ENCODE data around the gene FRS2.

The FRS2 gene

DNA sequence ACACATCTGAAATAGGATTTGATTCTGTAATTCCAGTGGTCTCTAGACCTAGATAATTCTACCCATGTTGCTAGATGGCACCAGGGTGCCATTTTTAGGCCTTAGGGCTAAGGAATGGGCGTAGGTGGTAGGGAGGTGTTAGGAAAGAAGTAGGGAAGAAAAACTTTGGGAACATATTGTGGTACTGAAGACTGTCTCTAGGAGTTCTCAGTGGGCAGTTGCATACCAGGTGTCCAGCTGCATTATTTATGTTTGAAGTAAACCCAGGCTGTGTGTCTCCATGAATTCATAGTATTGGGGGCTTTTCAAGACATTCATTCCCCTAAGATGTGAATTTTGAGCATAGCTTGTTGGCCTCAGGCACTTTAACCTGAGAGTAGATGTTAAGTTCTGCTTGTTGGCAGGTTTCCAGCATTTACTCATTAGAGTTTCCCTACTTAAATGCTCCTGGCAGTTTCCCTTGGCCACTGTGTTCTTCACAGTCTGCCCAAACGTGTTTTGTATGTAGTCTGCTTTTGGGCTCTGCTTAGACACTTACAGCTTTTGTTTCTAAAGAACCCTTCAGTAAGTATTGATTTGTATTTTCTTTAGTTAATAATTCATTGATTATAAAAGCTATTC lies 83.5 kb downstream of the FRS2 start:
- Histone ChIP-seq H3K4me1 (ENCODE audit: control insufficient read depth, insufficient read depth, low read length) (no peaks in the 10 kb centered on the region), H3K27me3 (ENCODE audit: control insufficient read depth in 1 of 2, insufficient read depth in 2 of 2, low read length in 2 of 2) (no peaks in the 10 kb centered on the region), H3K9me3 (ENCODE audit: control insufficient read depth in 2 of 2, low read length in 2 of 2) (no peaks in the 10 kb centered on the region), H3K36me3 (ENCODE audit: control insufficient read depth in 2 of 2, insufficient read depth in 2 of 2, low read length in 2 of 2) (no peaks in the 10 kb centered on the region), H3K4me3 (ENCODE audit: low read length in 2 of 2) (no peak overlapping the region), H3K27ac (ENCODE audit: low read length) (no peak overlapping the region), H3K9ac (ENCODE audit: low read length in 2 of 2) (no peak overlapping the region)

DNA sequence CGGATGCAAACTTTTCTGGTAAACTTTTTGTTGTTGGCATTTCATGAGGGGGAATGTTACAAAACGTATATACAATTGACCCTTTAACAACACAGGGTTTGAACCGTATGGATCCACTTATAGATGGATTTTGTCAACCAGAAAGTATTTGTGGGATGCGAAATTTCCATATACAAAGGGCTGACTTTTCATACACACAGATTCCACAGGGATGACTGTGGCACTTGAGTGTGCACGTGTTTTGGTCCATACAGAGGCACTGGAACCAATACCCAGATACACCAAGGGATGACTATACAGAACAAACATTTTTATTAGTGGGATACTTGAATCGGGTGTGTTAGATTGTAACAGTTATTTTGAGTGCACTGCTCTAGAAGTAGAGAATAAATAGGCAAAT lies 85.3 kb downstream of the FRS2 start:
- no peaks in the 10 kb centered on the region for H3K27me3 ChIP-seq (ENCODE audit: control insufficient read depth in 1 of 2, insufficient read depth in 2 of 2, low read length in 2 of 2)
- H3K36me3 ChIP-seq (ENCODE audit: control insufficient read depth in 2 of 2, insufficient read depth in 2 of 2, low read length in 2 of 2), result no peaks in the 10 kb centered on the region
- no peak overlapping the region for H3K4me3 ChIP-seq (ENCODE audit: low read length in 2 of 2)
- H3K9me3 ChIP-seq (ENCODE audit: control insufficient read depth in 2 of 2, low read length in 2 of 2), result no peaks in the 10 kb centered on the region
- H3K9ac ChIP-seq (ENCODE audit: low read length in 2 of 2), result no peak overlapping the region
- no peak overlapping the region for H3K27ac ChIP-seq (ENCODE audit: low read length)
- no peaks in the 10 kb centered on the region for H3K4me1 ChIP-seq (ENCODE audit: control insufficient read depth, insufficient read depth, low read length)

DNA sequence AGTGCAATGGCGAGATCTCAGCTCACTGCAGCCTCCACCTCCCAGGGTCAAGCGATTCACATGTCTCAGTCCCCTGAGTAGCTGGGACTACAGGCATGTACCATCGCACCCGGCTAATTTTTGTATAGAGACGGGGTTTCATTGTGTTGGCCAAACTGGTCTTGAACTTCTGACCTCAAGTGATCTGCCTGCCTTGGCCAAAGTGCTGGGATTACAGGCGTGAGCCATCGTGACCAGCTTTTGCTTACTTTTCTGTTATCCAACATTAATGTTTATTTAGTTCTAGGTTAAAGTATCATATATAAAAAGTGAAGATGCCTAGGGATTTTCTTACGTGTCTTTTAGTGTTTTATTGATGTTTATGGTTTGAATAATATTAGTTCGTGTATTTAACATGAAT lies 86.2 kb downstream of the FRS2 start:
- H3K27ac ChIP-seq (ENCODE audit: low read length), result no peak overlapping the region
- H3K4me3 ChIP-seq (ENCODE audit: low read length in 2 of 2), result no peak overlapping the region
- H3K36me3 ChIP-seq (ENCODE audit: control insufficient read depth in 2 of 2, insufficient read depth in 2 of 2, low read length in 2 of 2), result no peaks in the 10 kb centered on the region
- no peaks in the 10 kb centered on the region for H3K27me3 ChIP-seq (ENCODE audit: control insufficient read depth in 1 of 2, insufficient read depth in 2 of 2, low read length in 2 of 2)
- no peaks in the 10 kb centered on the region for H3K4me1 ChIP-seq (ENCODE audit: control insufficient read depth, insufficient read depth, low read length)
- H3K9me3 ChIP-seq (ENCODE audit: control insufficient read depth in 2 of 2, low read length in 2 of 2), result no peaks in the 10 kb centered on the region
- no peak overlapping the region for H3K9ac ChIP-seq (ENCODE audit: low read length in 2 of 2)

DNA sequence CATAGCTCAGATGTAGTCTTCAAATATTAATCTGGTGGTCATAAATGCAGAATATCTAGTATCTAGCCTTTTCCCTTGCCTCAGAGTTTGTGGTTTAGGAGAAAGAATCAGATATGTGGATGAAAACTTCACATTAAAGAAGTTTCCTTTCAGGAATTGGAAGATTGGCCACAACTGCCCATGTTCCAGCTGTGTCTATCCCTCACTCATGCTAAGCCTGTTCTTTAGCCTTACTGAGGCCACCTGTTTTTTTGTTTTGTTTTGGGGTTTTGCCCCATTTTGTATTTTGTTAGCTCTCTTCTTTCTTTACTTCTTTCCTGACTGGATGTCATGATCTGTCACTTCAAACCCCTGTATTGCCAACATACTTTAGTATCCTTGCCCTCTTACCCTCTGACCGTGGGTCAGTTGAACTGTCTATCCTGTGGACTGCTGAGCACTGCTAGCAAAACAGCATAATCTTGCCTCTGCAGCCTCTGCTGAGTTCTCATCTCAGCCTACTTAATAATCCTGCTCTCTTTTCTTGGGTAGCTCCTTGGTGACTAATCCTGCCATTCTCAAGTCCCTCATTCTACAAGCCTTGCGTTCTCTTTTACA lies 93.1 kb downstream of the FRS2 start:
- Histone ChIP-seq H3K4me1 (ENCODE audit: control insufficient read depth, insufficient read depth, low read length) (no peaks in the 10 kb centered on the region), H3K4me3 (ENCODE audit: low read length in 2 of 2) (no peak overlapping the region), H3K27ac (ENCODE audit: low read length) (no peak overlapping the region), H3K27me3 (ENCODE audit: control insufficient read depth in 1 of 2, insufficient read depth in 2 of 2, low read length in 2 of 2) (no peaks in the 10 kb centered on the region), H3K9ac (ENCODE audit: low read length in 2 of 2) (no peak overlapping the region), H3K9me3 (ENCODE audit: control insufficient read depth in 2 of 2, low read length in 2 of 2) (no peaks in the 10 kb centered on the region), H3K36me3 (ENCODE audit: control insufficient read depth in 2 of 2, insufficient read depth in 2 of 2, low read length in 2 of 2) (peaks cover 2 to 10% of the 10 kb centered on the region in 2 donors)

DNA sequence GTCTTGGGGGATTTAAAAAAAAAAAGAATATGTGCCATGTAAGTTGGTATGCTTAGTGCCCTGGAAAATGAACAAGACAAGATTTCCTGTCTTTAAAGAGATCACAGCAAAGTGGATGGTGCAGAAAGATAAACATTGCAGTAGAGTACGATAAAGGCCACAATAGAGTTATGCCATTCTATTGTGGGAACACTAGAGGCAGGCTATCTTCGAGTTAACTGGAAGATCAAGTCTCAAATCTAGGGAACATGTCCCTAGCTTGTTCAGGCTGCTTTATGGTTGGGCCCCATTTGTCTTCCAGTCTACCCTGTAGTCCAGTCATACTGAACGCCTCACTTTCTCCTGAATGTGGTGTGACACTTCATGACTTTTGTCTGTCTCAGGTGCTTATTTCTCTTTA lies 96.4 kb downstream of the FRS2 start:
- no peak overlapping the region for H3K9ac ChIP-seq (ENCODE audit: low read length in 2 of 2)
- H3K36me3 ChIP-seq (ENCODE audit: control insufficient read depth in 2 of 2, insufficient read depth in 2 of 2, low read length in 2 of 2), result peaks cover 2 to 19% of the 10 kb centered on the region in 2 donors
- no peaks in the 10 kb centered on the region for H3K27me3 ChIP-seq (ENCODE audit: control insufficient read depth in 1 of 2, insufficient read depth in 2 of 2, low read length in 2 of 2)
- H3K4me1 ChIP-seq (ENCODE audit: control insufficient read depth, insufficient read depth, low read length), result no peaks in the 10 kb centered on the region
- no peaks in the 10 kb centered on the region for H3K9me3 ChIP-seq (ENCODE audit: control insufficient read depth in 2 of 2, low read length in 2 of 2)
- H3K4me3 ChIP-seq (ENCODE audit: low read length in 2 of 2), result no peak overlapping the region
- no peak overlapping the region for H3K27ac ChIP-seq (ENCODE audit: low read length)

DNA sequence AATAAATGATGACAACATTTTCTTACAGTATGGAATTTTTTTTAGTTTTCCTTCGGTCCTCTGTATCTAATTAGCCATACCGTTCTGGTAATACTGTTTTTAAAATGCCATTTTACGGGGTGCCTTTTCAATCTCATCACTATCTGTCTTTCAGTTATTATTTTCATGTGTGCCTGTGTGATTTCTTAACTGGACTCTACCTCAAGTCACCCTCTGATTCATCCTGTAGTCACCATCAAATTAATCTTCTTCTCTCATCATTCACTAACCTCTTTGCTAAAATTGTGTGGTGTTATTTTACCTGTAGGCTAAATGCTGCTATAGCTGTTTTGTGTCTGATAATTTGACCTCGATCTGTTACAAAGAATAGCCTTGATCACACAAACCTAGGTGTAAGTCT lies 99.0 kb downstream of the FRS2 start:
- Histone ChIP-seq H3K27ac (ENCODE audit: low read length) (no peak overlapping the region), H3K9me3 (ENCODE audit: control insufficient read depth in 2 of 2, low read length in 2 of 2) (no peaks in the 10 kb centered on the region), H3K9ac (ENCODE audit: low read length in 2 of 2) (no peak overlapping the region), H3K36me3 (ENCODE audit: control insufficient read depth in 2 of 2, insufficient read depth in 2 of 2, low read length in 2 of 2) (peaks cover 14 to 21% of the 10 kb centered on the region in 2 donors), H3K27me3 (ENCODE audit: control insufficient read depth in 1 of 2, insufficient read depth in 2 of 2, low read length in 2 of 2) (no peaks in the 10 kb centered on the region), H3K4me3 (ENCODE audit: low read length in 2 of 2) (no peak overlapping the region), H3K4me1 (ENCODE audit: control insufficient read depth, insufficient read depth, low read length) (no peaks in the 10 kb centered on the region)

DNA sequence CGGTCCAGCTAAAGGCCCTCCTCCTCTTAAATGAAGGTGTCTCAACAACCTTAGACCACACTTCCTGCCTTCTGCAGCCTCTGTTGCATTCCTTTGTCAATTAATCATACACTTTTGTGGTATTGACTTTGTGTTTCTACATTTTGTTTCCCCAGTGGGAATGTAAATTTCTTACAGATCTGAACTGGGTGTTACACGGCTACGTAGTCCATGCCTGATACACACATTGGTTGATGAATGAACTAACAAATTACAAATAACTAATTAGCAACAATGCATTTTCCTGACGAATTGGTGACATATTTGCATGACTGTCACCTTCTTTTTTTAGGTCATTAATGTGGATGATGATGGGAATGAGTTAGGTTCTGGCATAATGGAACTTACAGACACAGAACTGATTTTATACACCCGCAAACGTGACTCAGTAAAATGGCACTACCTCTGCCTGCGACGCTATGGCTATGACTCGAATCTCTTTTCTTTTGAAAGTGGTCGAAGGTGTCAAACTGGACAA lies 99.9 kb downstream of the FRS2 start:
- Histone ChIP-seq H3K27me3 (ENCODE audit: control insufficient read depth in 1 of 2, insufficient read depth in 2 of 2, low read length in 2 of 2) (no peaks in the 10 kb centered on the region), H3K4me3 (ENCODE audit: low read length in 2 of 2) (no peak overlapping the region), H3K9ac (ENCODE audit: low read length in 2 of 2) (no peak overlapping the region), H3K9me3 (ENCODE audit: control insufficient read depth in 2 of 2, low read length in 2 of 2) (no peaks in the 10 kb centered on the region), H3K27ac (ENCODE audit: low read length) (no peak overlapping the region), H3K4me1 (ENCODE audit: control insufficient read depth, insufficient read depth, low read length) (no peaks in the 10 kb centered on the region), H3K36me3 (ENCODE audit: control insufficient read depth in 2 of 2, insufficient read depth in 2 of 2, low read length in 2 of 2) (peaks cover 19 to 28% of the 10 kb centered on the region in 2 donors)

DNA sequence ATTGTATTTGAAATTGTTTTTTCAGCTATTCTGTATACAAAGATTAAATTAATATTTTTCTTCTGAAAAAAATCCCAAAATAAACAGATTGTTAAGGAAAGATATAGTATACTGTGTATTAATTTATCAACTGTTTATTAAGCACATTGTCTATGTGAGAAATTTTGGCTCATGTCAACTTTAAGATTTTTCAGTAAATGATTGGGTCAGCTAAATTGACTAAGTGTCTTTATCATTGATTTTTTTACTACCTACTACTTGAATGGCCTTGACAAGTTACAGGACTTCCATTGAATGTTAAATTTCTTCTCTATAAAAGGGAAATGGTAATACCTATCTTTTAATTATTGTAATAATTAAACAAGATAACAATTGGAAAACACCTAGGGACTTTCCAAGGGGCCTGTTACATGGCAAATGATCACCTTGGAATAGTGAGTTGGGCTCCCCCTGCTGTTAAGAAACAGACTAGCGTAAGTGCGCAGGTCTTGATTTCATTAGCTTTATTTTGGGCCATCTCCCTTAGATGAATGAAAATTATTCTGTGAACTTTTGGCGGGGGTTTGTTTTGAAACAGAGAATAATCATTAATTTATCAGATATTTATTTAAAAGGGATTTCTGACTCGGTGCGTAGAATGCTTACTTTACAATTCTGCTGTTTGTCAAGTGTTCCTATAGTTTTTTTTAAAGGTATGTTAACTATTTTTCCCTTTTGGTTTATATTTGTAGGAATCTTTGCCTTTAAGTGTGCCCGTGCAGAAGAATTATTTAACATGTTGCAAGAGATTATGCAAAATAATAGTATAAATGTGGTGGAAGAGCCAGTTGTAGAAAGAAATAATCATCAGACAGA lies 100.6 kb downstream of the FRS2 start:
- Histone ChIP-seq H3K4me1 (ENCODE audit: control insufficient read depth, insufficient read depth, low read length) (no peaks in the 10 kb centered on the region), H3K27me3 (ENCODE audit: control insufficient read depth in 1 of 2, insufficient read depth in 2 of 2, low read length in 2 of 2) (no peaks in the 10 kb centered on the region), H3K4me3 (ENCODE audit: low read length in 2 of 2) (no peak overlapping the region), H3K36me3 (ENCODE audit: control insufficient read depth in 2 of 2, insufficient read depth in 2 of 2, low read length in 2 of 2) (peaks cover 19 to 28% of the 10 kb centered on the region in 2 donors), H3K27ac (ENCODE audit: low read length) (no peak overlapping the region), H3K9ac (ENCODE audit: low read length in 2 of 2) (no peak overlapping the region), H3K9me3 (ENCODE audit: control insufficient read depth in 2 of 2, low read length in 2 of 2) (no peaks in the 10 kb centered on the region)

DNA sequence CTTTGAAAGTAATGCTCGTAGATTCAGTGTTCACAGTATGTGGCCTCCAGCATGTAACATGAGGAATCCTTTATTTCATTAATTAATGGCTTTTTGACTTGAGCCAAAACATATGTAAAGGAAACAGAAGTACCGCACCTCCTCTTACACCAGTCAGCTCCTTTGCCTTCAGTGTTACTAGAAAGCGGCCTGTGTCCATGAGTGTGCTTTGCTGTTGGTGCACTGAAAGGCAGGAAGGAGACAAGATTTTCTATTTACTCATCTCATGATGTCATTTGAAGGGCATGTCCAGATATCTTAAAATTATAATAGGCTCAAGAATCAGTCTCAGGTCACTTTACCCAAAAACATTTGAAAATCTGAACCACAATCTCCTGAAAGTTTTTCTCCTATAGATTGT lies 105.2 kb downstream of the FRS2 start:
- H3K36me3 ChIP-seq (ENCODE audit: control insufficient read depth in 2 of 2, insufficient read depth in 2 of 2, low read length in 2 of 2), result peaks cover 16 to 17% of the 10 kb centered on the region in 2 donors
- no peaks in the 10 kb centered on the region for H3K9me3 ChIP-seq (ENCODE audit: control insufficient read depth in 2 of 2, low read length in 2 of 2)
- H3K4me3 ChIP-seq (ENCODE audit: low read length in 2 of 2), result no peak overlapping the region
- no peaks in the 10 kb centered on the region for H3K27me3 ChIP-seq (ENCODE audit: control insufficient read depth in 1 of 2, insufficient read depth in 2 of 2, low read length in 2 of 2)
- no peak overlapping the region for H3K9ac ChIP-seq (ENCODE audit: low read length in 2 of 2)
- no peaks in the 10 kb centered on the region for H3K4me1 ChIP-seq (ENCODE audit: control insufficient read depth, insufficient read depth, low read length)
- H3K27ac ChIP-seq (ENCODE audit: low read length), result no peak overlapping the region

DNA sequence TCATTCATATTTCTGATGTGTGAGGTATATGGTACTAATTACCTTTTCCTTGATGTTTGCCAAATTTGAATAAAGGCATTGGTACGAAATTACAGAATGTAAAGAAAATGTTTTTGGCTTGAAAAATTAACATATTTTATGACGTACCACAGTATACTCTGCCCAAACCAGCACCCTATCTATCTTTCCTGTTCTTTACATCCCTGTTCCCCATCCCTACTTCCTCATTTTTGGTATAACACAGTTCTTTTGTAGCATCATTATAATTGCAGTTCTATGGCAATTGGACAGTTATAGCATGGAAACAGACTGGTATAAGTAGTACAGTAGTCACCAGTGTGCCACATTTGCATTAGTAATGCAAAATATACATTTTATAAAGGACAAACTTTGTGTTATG lies 108.1 kb downstream of the FRS2 start:
- H3K9me3 ChIP-seq (ENCODE audit: control insufficient read depth in 2 of 2, low read length in 2 of 2), result no peaks in the 10 kb centered on the region
- H3K4me1 ChIP-seq (ENCODE audit: control insufficient read depth, insufficient read depth, low read length), result no peaks in the 10 kb centered on the region
- H3K4me3 ChIP-seq (ENCODE audit: low read length in 2 of 2), result no peak overlapping the region
- no peak overlapping the region for H3K9ac ChIP-seq (ENCODE audit: low read length in 2 of 2)
- no peaks in the 10 kb centered on the region for H3K27me3 ChIP-seq (ENCODE audit: control insufficient read depth in 1 of 2, insufficient read depth in 2 of 2, low read length in 2 of 2)
- no peak overlapping the region for H3K27ac ChIP-seq (ENCODE audit: low read length)
- peaks cover 9 to 10% of the 10 kb centered on the region in 2 donors for H3K36me3 ChIP-seq (ENCODE audit: control insufficient read depth in 2 of 2, insufficient read depth in 2 of 2, low read length in 2 of 2)
